HG03025 (cell line): ENCODE results near the gene DCP1B.
"Not testable (repeated sequence)": the region's sequence is repeated elsewhere in the genome, so short reads cannot be mapped to it uniquely, and the experiment has no call there.

Experiments
- ATAC-seq: cut with Tn5 transposase; IDR thresholded peaks from one replicate; pipeline ENCODE4 v1.9.1; 2021; ENCODE audit warnings: mild to moderate bottlenecking, moderate library complexity; ENCODE audit not compliant: unreplicated experiment, low FRiP score

DCP1B gene

GRCh38 chr12:1978078-1978862 lies 26.0 kb downstream of the DCP1B start:
- no peak for ATAC-seq

- no peak for ATAC-seq
Measured at GRCh38 chr12:1977588-1977987, 26.7 kb downstream of the DCP1B start.

- ATAC-seq, result no peak
Measured at GRCh38 chr12:1977109-1977508, 27.1 kb downstream of the DCP1B start.

- no peak for ATAC-seq
Measured at GRCh38 chr12:1974812-1975211, 29.4 kb downstream of the DCP1B start.

GRCh38 chr12:1972856-1973317 lies 31.4 kb downstream of the DCP1B start:
- no peak for ATAC-seq

GRCh38 chr12:1972260-1972659 lies 32.0 kb downstream of the DCP1B start:
- no peak for ATAC-seq

GRCh38 chr12:1970331-1970900 lies 33.8 kb downstream of the DCP1B start:
- no peak for ATAC-seq

GRCh38 chr12:1966561-1967226 lies 37.6 kb downstream of the DCP1B start:
- no peak for ATAC-seq

- ATAC-seq, result no peak
Measured at GRCh38 chr12:1965916-1966315, 38.3 kb downstream of the DCP1B start.

- ATAC-seq, result no peak
Measured at GRCh38 chr12:1962051-1963020, 41.9 kb downstream of the DCP1B start.

- ATAC-seq, result no peak
Measured at GRCh38 chr12:1956716-1957115, 47.5 kb downstream of the DCP1B start.

GRCh38 chr12:1949771-1950470 lies 54.3 kb downstream of the DCP1B start:
- ATAC-seq, result no peak

GRCh38 chr12:1948883-1949282 lies 55.4 kb downstream of the DCP1B start:
- no peak for ATAC-seq

- no peak for ATAC-seq
Measured at GRCh38 chr12:1947081-1947480, 57.2 kb downstream of the DCP1B start.

- ATAC-seq, result no peak
Measured at GRCh38 chr12:1946296-1946695, 58.0 kb downstream of the DCP1B start.

GRCh38 chr12:1945502-1945901 lies 58.8 kb downstream of the DCP1B start:
- not testable (repeated sequence) for ATAC-seq

GRCh38 chr12:1939801-1940607 lies 64.3 kb downstream of the DCP1B start:
- ATAC-seq, result no peak

- no peak for ATAC-seq
Measured at GRCh38 chr12:1939331-1939730, 64.9 kb downstream of the DCP1B start.
